Measurements from ENCODE around the gene LILRB5.
"Not testable (repeated sequence)": the region's sequence is repeated elsewhere in the genome, so short reads cannot be mapped to it uniquely, and the experiment has no call there.

The LILRB5 gene

GRCh38 chr19:54209811-54210494 is 47.1 kb downstream of the LILRB5 start:
- DNase-seq, result peak; percentile 76

- no peak for DNase-seq
Measured at GRCh38 chr19:54209058-54209810, 47.8 kb downstream of the LILRB5 start.

DNA sequence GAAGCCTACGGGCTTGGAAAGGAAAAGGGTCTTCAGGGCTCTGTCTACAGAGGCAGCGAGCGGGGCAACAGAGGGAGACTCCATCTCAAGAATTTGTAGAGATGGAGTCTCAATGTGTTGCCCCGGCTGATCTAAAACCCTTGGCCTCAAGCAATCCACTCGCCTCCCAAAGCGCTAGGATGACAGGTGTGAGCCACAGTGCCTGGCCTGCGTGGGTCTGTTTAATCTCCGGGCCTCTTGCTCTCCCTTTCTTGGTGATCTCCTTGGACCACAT is 48.4 kb downstream of the LILRB5 start:
- no peak for DNase-seq

- DNase-seq, result no peak
Measured at GRCh38 chr19:54207983-54208783, 48.9 kb downstream of the LILRB5 start.

- DNase-seq, result no peak
Measured at GRCh38 chr19:54207676-54207982, 49.4 kb downstream of the LILRB5 start.

DNA sequence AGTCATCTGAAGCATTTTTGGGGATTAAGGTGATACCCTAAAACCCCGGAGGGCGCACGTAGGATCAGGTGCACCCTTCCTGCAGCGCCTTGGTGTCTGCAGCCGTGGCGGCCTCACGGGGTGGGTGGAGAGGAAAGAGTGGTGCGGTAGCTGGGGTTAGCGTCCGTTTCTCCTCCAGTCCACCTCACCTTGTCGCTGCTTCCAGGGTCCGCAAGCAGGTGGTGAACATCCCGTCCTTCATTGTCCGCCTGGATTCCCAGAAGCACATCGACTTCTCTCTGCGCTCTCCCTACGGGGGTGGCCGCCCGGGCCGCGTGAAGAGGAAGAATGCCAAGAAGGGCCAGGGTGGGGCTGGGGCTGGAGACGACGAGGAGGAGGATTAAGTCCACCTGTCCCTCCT is 49.9 kb downstream of the LILRB5 start:
- not testable (repeated sequence) for DNase-seq

DNA sequence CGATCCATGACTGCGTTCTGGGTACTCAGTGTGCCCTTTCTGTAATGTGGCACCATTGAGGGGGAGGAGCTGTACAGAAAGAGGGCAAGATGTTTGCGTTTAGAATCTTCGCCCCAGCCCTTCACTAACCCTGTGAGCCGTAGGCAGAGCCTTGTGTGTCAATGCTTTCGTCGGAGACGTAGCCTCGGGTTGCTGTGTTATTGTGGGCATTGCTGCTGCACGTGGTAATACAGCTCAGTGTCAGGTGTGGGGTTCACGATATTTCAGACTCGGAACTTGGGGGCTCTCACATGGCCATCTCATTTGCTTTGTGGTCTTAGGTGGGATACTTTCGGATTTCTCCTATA is 50.3 kb downstream of the LILRB5 start:
- no peak for DNase-seq

DNA sequence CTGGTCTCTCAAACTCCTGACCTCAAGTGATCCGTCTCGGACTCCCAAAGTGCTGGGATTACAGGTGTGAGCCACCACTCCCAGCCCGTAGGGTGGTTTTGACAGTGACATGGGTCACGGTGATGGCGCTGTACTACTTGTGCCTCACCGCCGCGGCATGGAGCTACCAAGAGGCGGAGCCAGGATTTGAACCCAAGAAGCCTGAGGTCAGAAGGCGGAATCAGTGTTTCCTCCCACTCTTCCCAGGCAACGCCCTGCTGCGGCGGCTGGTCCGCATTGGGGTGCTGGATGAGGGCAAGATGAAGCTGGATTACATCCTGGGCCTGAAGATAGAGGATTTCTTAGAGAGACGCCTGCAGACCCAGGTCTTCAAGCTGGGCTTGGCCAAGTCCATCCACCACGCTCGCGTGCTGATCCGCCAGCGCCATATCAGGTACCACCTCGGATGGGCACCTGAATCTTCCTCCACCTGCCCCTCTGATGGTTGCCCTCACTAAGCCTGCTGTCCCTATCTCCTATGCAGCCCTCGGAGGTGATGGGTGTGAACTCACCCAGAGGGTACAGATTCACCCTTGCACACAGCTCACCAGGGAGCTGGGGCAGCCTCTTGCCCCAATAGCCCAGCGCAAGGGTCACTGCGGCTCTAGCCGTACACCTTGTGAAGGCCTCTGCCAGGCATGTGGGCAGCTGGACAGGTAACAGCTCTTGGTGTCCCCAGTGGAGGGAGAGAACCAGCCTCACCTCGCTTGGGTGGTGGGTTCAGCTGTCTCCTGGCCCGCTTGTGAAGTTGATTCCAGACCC is 50.8 kb downstream of the LILRB5 start:
- DNase-seq, result no peak

DNA sequence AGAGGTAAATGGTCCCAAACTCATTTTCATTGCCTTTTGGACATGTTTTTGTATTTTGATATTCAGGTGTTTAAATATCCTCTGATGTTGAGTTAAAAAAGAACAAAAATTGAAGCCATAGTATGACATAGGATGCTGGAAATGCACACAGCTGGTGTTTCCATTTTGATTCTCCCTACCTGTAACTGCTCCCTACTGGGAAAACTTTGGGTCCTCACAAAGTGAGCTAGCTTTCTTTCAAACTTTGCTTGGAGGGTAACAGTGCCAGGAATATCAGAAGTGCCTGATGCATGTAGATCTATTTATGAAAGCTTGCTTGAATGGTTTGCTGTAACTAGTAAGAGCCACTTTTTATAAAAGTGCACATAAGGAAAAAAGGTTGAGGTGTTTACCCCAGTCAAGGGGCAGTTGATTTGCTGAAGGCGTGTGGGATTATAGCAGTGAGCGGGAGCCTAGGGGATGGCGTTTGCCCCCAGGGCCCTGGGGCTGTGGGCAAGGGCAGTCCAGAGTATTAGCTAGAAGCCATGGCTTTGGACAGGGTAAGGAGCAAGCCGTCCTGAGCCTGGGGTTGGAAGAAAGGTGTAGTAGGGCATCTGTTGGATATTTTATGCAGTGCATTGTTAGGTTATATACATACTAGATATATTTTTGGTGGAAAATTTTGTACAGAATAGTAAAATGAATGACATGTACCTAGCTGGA is 52.2 kb downstream of the LILRB5 start:
- no peak for DNase-seq

DNA sequence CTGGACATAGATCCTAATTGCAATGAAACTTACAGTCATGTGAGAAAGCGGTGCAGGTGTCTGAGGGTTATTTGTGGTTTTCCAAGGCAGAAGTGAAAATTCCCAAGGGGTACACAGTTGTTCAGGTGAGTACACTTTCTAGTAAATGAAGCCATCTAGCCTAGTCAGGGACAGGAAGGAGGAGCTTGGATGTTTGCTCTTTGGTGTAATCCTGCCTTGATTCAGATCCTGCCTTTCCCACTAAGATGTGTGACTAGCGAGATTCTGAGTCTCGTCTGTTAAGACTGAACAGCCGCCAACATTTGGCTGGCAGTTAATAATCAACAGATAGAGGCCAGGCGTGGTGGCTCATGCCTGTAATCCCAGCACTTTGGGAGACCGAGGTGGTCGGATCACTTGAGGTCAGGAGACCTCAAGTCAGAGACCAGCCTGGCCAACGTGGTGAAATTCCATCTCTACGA is 53.9 kb downstream of the LILRB5 start:
- DNase-seq, result no peak

DNA sequence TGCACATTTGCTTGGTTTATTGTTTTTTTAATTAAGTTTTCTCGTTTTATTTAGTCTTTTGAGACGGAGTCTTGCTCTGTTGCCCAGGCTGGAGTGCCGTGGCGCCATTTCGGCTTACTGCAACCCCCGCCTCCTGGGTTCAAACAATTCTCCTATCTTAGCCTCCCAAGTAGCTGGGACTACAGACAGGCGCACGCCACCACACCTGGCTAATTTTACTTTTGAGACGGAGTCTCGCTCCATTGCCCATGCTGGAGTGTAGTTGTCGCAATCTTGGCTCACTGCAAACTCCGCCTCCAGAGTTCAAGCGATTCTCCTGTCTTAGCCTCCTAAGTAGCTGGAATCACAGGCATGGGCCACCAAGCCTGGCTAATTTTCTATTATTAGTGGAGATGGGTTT is 55.1 kb downstream of the LILRB5 start:
- no peak for DNase-seq

DNA sequence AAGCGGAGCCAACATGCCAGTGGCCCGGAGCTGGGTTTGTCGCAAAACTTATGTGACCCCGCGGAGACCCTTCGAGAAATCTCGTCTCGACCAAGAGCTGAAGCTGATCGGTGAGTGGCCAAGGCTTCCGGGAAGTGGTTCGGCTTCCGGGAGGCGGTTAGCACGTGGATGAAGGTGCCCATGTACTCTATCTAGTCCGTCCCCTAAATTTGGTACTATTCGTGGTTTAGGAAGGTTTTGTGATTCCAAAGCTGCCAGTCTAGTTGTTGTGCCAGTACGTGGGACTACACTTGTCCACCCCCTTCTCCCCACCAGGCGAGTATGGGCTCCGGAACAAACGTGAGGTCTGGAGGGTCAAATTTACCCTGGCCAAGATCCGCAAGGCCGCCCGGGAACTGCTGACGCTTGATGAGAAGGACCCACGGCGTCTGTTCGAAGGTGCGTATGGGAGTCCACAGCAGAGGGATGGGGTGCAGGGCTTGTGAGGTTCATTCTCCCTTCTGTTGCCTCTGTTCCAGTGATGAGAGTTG is 55.8 kb downstream of the LILRB5 start:
- DNase-seq, result no peak
